NCI-H748 treated with DMSO at 0.1 percent for 48 hours (cell line): ENCODE results near the gene TRIM69.
A peak's percentile ranks its signal among the peaks of the same experiment; 100 is the strongest.
"Not testable (repeated sequence)": the region's sequence is repeated elsewhere in the genome, so short reads cannot be mapped to it uniquely, and the experiment has no call there.

Experiments used
- DNase-seq: peaks from one replicate; lab custom pipeline; 2025; lab: John Stamatoyannopoulos, UW

TRIM69 gene

GRCh38 chr15:44736181-44736765, at the start of gene TRIM69:
Gene TRIM69, plus strand, starts transcription at chr15:44736528. Its CDS starts 177 bp downstream, at chr15:44736705.
- no peak for DNase-seq

GRCh38 chr15:44689318-44689717, 47.0 kb upstream of the TRIM69 start:
- DNase-seq = not testable (repeated sequence)

GRCh38 chr15:44690245-44690644, 46.1 kb upstream of the TRIM69 start:
- DNase-seq = not testable (repeated sequence)

GRCh38 chr15:44692659-44693058, 43.7 kb upstream of the TRIM69 start:
- DNase-seq = no peak

- no peak for DNase-seq
These were observed 41.9 kb upstream of the TRIM69 start for GRCh38 chr15:44694416-44694815.

- no peak for DNase-seq
These were observed 41.0 kb upstream of the TRIM69 start for GRCh38 chr15:44695294-44695693.

GRCh38 chr15:44697014-44697413, 39.3 kb upstream of the TRIM69 start:
- DNase-seq = no peak

- DNase-seq = no peak
These were observed 37.7 kb upstream of the TRIM69 start for GRCh38 chr15:44698641-44699040.

- DNase-seq = not testable (repeated sequence)
These were observed 35.7 kb upstream of the TRIM69 start for GRCh38 chr15:44700676-44701075.

- DNase-seq = no peak
These were observed 30.3 kb upstream of the TRIM69 start for GRCh38 chr15:44705986-44706385.

- DNase-seq = no peak
These were observed 29.9 kb upstream of the TRIM69 start for GRCh38 chr15:44706401-44706800.

GRCh38 chr15:44706946-44707636, 29.2 kb upstream of the TRIM69 start:
- no peak for DNase-seq

- DNase-seq = peak; percentile 25
These were observed 25.9 kb upstream of the TRIM69 start for GRCh38 chr15:44710236-44711095.

- DNase-seq = peak; percentile 74
These were observed 25.1 kb upstream of the TRIM69 start, which contains the start of the genes B2M and PATL2 for GRCh38 chr15:44711096-44711742. Gene B2M, plus strand, starts transcription at chr15:44711517. Its CDS starts 30 bp downstream, at chr15:44711547. Gene PATL2, minus strand, starts transcription at chr15:44711323. Its CDS starts 34,833 bp downstream, at chr15:44676490.

- no peak for DNase-seq
These were observed 24.5 kb upstream of the TRIM69 start for GRCh38 chr15:44711743-44712345.

- DNase-seq = peak; percentile 20
These were observed 23.9 kb upstream of the TRIM69 start for GRCh38 chr15:44712346-44713005.

GRCh38 chr15:44713006-44713966, 23.0 kb upstream of the TRIM69 start:
- DNase-seq = peak; percentile 20

GRCh38 chr15:44715142-44715796, 21.1 kb upstream of the TRIM69 start:
- DNase-seq = no peak

- DNase-seq = no peak
These were observed 20.5 kb upstream of the TRIM69 start for GRCh38 chr15:44715797-44716334.
